ENCODE measurements around the gene PDE3A.

- TF ChIP-seq CTCF (IDR thresholded peaks at IDR 0.05) (no peak), POLR2A (IDR thresholded peaks at IDR 0.05) (no peak)
These were observed 288.3 kb downstream of the PDE3A start for GRCh38 chr12:20656600-20656999.
